ENCODE measurements around the gene PFKFB2.

GRCh38 chr1:207018707-207019106 lies 34.4 kb upstream of the PFKFB2 start:
- TF ChIP-seq, protein P1, sequence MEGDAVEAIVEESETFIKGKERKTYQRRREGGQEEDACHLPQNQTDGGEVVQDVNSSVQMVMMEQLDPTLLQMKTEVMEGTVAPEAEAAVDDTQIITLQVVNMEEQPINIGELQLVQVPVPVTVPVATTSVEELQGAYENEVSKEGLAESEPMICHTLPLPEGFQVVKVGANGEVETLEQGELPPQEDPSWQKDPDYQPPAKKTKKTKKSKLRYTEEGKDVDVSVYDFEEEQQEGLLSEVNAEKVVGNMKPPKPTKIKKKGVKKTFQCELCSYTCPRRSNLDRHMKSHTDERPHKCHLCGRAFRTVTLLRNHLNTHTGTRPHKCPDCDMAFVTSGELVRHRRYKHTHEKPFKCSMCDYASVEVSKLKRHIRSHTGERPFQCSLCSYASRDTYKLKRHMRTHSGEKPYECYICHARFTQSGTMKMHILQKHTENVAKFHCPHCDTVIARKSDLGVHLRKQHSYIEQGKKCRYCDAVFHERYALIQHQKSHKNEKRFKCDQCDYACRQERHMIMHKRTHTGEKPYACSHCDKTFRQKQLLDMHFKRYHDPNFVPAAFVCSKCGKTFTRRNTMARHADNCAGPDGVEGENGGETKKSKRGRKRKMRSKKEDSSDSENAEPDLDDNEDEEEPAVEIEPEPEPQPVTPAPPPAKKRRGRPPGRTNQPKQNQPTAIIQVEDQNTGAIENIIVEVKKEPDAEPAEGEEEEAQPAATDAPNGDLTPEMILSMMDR (optimal IDR thresholded peaks at IDR 0.05 in 1 of 3, IDR thresholded peaks at IDR 0.05 in 1 of 3, conservative IDR thresholded peaks at IDR 0.05 in 1 of 3; ENCODE audit: extremely low read depth in 1 of 3, insufficient read depth in 2 of 3, low read length in 3 of 3) = no peak
- TF ChIP-seq EZH2 (IDR thresholded peaks at IDR 0.05; ENCODE audit: low read length) = no peak
